Measurements from ENCODE around the gene PHF2. TPM values are rescaled to one million over a fixed set of nuclear protein-coding genes. Genes with fewer than 3 reads are reported as not detected.
A peak's percentile ranks its signal among the peaks of the same experiment; 100 is the strongest.

The PHF2 gene
- total RNA-seq, 1 experiment from 2014 or later = 4.4 TPM

- no peak for DNase-seq (ENCODE audit: low read depth)
Measured at GRCh38 chr9:93678199-93679019, 102.0 kb downstream of the PHF2 start.

GRCh38 chr9:93679536-93680442 lies 103.4 kb downstream of the PHF2 start:
- no peak for DNase-seq (ENCODE audit: low read depth)

GRCh38 chr9:93680443-93681268 lies 104.3 kb downstream of the PHF2 start:
- DNase-seq (ENCODE audit: low read depth) = no peak

- no peak for DNase-seq (ENCODE audit: low read depth)
Measured at GRCh38 chr9:93681269-93682154, 105.1 kb downstream of the PHF2 start.

- peak; percentile 38 for DNase-seq (ENCODE audit: low read depth)
Measured at GRCh38 chr9:93682155-93682968, 106.0 kb downstream of the PHF2 start.

- DNase-seq (ENCODE audit: low read depth) = no peak
Measured at GRCh38 chr9:93683331-93684134, 107.1 kb downstream of the PHF2 start.

- DNase-seq (ENCODE audit: low read depth) = no peak
Measured at GRCh38 chr9:93684161-93684765, 107.9 kb downstream of the PHF2 start.

GRCh38 chr9:93684806-93685543 lies 108.6 kb downstream of the PHF2 start:
- DNase-seq (ENCODE audit: low read depth) = no peak

- DNase-seq (ENCODE audit: low read depth) = no peak
Measured at GRCh38 chr9:93686127-93686879, 109.9 kb downstream of the PHF2 start.

GRCh38 chr9:93686880-93687236 lies 110.5 kb downstream of the PHF2 start:
- DNase-seq (ENCODE audit: low read depth) = no peak

GRCh38 chr9:93690618-93691017 lies 114.2 kb downstream of the PHF2 start:
- DNase-seq (ENCODE audit: low read depth) = no peak

- no peak for DNase-seq (ENCODE audit: low read depth)
Measured at GRCh38 chr9:93693129-93693528, 116.7 kb downstream of the PHF2 start.

- no peak for DNase-seq (ENCODE audit: low read depth)
Measured at GRCh38 chr9:93697352-93698139, 121.2 kb downstream of the PHF2 start.

- DNase-seq (ENCODE audit: low read depth) = no peak
Measured at GRCh38 chr9:93698140-93698908, 121.9 kb downstream of the PHF2 start.

- no peak for DNase-seq (ENCODE audit: low read depth)
Measured at GRCh38 chr9:93699650-93700049, 123.3 kb downstream of the PHF2 start.
